ENCODE measurements around the gene METRNL.
"Not testable (repeated sequence)": the region's sequence is repeated elsewhere in the genome, so short reads cannot be mapped to it uniquely, and the experiment has no call there.

The METRNL gene

DNA sequence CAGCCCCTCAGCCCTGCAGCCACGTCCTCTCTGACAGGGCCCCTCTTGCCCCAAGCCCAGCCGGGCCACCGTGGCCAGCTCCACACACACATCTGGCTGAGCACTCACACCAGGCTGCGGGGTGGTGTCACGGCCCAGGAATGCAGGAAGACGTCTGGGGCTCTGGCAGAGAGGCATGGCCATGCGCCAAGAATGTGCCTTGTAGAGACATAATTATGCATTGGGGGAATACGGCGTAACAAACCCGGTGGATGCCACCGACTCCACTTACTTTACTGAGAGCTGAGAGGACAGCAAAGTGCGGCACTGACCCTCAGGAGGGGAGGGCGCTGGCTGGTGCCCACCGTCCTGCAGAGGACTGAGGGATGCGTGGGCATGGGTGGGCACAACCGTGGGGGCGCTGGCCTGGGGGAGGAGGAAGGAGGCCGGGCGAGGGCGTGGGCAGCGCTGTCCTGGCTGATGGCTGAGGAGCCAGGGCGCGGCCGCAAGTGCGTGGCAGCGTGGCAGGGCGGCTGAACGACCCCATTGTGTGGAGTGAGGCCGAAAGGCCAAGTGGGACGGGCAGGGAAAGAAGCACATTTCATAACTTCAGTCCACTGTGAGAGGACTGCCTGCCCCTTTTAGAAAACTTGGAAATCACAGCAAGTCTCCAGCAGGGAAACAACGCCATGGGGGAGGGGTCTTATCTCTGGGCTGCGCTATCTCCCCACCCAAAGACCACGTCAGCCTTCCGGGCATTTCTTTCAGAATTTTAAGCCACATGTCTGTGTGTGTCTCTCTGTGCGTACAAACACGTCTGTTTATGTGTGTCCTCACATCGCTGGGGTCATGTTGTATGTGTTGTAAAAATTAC lies 30.6 kb downstream of the METRNL start:
- no peak for DNase-seq

DNA sequence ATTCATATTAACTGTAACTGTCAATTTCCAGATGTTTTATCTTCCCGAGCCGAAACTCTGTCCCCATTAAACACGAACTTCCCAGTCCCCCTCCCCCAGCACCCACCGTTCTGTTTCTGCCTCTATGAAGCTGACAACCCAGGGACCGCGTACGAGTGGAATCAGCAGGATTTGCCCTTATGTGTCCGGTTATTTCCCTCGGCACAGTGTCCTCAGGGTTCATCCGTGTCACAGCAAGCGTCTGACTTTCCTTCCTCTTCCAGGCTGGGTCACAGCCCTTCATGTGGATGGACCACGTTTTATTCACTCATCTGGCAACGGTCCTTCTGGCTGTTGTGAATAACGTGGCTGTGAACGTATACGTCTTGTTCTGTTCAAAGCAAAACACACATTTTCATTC lies 31.3 kb downstream of the METRNL start:
- DNase-seq = no peak

DNA sequence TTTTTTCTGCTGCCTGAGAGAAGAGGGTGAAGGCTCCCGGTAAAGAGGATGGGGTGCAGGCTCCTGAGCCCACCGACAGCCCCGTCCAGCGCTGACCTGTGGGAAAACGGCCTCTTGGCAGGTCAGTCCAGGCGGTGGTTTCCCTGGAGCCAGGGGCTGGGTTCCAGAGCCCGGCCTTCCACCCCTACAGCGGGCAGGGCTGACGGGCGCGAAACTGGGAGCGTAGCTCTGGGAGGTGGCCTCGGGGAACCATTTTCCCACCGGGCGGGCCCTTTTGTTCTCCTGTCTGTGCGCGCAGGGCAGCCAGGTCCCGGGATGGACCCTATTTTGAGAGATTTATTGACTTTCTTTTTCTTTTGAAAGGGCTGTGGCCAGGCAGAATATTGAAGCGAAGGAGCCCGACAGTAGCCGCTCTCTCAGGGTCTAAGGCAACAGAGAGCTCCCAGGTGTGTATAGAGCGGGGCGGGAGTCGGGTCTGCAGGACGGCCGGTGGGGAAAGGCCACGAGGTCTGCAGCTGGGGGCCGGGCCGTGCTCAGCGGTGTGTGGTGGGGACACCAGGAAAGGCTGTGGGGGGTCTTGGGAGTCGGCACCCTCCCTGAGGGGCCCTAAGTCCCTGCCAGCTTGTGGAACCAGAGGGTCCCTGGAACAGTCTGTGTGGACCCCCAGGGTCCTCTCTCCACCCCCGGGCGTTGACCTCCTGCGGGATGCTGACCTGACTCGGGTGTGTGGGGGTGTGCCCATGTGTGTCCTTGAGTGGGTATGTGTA lies 32.3 kb downstream of the METRNL start:
- no peak for DNase-seq

DNA sequence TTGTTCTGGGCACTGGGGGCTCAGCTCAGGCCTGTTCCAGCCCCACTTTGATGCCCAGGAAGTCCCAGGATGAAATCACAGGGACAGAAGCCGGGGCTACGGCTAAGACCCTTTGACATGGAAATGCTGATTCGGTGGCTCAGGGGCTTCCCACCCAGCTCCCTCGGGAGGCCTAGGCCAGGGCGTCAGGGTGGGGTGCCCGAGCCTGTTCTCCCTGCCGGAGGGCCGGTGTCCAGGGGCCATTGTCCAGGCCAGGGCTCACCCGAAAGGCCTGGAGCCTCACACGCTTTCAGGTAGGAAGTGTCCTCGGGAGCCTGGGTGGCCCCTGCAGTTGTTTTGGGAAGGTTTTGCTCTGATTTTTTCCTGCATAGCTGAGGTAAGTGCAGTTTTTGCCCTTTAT lies 34.0 kb downstream of the METRNL start:
- DNase-seq = no peak

DNA sequence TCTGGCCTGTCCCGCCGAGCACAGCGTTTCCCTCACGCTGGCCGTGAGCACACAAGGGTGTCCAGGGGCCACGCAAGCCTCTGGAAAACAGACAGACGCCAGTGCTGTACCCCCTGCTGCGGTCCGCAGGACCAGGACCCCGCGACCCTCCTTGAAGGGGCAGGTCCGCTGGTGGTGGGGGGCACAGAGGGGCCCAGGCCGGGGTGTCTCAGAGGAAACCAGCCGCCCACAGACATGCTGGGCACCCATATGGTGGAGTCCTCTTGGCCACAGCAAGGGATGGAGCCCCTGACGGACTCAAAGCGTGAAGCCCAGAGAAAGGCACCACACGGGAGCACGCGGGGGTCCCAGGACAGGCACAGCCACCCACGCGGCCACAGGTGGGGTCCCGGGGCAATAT lies 34.4 kb downstream of the METRNL start:
- no peak for DNase-seq

DNA sequence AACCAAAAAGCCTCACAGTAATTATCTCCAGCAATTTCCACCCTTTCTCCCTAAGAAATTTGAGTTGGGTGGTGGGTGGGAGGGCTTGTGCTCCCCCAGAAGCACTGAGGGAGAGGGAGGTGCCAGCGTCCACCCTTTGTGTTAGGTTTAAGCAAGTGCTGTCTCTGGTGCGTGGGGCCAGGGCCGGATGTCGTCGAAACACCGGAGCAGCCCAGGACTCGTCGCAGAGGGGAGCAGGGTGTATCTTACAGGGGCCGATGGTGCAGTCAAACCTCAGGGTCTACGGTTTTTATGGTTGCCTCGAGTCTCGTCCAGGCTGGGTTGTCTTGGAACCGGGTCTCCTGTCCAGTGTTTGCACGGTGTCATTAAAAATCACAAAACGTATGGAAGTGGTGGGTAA lies 35.3 kb downstream of the METRNL start:
- DNase-seq = no peak

DNA sequence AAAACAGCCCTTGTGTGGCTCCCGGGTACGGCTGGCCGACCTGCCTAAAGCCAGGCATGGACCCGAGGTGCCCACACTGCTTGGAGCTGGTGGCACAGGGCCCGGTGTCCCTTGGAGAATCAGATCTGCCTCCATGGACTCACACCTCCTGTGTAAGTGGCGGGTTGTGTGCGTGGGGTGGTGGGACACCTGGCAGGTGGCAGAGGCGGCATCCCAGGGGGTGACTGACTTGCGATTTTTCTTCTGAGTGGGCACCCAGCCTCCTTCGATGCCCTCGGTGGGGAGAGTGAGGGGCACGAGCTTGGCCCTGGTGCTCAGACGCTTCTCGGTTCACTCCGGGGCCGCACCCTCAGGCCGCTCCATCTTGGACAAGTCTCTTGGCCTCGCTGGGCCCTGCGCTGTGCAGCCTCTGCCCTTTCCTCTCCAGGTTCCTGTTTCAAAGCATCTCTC lies 35.8 kb downstream of the METRNL start:
- DNase-seq = no peak

DNA sequence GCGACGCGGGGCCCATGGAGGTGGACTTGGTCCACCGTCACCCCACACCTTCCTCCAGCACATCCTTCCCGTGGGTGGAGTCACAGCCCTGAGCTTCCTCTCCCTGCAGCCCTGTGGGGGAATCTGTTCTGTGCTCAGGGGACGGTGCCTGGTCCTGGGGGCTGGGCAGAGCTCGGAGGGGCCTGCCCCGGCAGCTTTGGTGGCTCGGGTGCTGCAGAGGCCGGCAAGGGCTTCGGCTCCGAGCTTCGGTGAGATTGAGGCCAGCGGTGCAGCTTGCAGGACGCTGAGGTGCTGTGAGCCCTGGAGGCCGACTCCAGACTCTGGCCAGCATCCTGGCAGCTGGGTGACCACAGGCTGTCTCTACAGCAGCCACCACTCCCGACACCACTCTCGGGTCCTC lies 36.4 kb downstream of the METRNL start:
- no peak for DNase-seq

DNA sequence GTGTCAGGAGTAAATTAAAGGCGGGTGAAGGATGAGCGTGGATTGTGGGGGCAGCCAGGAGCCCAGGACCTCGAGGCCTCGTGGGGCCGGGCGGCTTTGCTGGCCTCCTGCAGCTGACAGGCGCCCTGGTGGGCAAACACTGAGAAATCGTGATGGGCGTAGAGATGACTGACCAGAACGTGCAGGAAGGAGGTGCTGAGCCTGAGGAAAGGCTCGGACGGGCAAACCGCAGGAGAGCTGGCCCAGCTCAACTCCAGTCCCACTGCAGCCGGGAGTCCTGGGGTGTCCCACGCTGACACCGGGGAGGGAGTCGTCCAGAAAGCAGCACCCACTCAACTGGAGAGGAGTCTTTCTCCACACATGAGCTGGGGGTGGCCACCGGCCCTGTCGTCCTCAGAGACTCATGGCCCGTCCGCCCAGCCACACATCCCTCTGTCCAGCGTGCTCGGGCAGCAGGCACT lies 36.9 kb downstream of the METRNL start:
- no peak for DNase-seq

DNA sequence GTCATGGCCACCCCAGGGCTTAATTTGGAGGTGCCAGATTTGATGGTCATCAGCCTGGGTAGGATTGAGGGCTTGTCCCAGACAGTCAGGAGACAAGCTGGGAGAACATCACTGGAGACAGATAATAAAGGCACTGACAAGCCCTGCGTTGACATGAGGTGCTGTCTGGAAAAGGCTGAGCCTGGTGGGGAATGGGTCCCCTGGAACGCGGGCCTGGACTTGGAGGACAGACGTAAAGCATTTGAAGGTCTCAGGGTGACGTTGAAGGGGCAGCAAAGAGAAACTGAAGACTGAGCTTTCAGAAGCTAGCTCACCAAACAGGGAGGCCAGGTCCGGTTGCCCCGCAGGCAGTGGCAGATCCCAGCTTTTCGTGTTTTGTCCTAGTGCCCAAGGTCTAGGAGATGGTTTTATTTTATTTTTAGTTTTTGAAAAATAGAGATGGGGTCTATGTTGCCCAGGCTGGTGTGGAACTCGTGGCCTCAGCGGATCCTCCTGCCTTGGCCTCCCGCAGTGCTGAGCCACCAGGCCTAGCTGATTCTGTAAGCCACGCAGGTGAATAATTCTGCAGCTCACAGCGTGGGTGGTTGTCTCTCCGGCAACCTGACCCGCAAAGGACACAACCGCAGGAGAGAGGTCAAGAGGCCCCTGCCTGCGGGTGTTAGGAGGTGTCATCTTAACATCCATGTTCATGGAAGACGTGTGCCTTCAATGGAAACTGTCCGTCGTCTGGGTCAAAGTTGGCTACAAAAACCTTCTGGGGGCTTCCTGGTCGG lies 37.6 kb downstream of the METRNL start:
- DNase-seq = no peak

DNA sequence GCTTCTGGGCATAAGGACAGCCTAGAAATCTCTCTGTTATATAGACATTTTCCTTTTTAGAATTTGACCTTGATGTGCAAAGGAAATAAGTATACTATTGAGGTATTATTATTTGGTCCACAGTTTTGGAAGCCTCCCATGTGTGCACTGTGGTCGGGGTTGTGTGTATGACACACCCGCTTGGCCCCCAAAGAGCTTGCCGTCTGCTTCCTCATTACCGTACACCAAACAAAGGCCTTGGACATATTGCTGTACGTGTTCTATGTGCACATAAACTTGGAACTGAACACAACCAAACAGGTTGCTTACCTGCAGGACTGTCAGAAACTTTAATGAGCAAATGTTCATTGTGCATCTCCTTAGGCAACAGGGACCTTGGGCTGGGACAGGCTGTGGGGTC lies 38.2 kb downstream of the METRNL start:
- no peak for DNase-seq

DNA sequence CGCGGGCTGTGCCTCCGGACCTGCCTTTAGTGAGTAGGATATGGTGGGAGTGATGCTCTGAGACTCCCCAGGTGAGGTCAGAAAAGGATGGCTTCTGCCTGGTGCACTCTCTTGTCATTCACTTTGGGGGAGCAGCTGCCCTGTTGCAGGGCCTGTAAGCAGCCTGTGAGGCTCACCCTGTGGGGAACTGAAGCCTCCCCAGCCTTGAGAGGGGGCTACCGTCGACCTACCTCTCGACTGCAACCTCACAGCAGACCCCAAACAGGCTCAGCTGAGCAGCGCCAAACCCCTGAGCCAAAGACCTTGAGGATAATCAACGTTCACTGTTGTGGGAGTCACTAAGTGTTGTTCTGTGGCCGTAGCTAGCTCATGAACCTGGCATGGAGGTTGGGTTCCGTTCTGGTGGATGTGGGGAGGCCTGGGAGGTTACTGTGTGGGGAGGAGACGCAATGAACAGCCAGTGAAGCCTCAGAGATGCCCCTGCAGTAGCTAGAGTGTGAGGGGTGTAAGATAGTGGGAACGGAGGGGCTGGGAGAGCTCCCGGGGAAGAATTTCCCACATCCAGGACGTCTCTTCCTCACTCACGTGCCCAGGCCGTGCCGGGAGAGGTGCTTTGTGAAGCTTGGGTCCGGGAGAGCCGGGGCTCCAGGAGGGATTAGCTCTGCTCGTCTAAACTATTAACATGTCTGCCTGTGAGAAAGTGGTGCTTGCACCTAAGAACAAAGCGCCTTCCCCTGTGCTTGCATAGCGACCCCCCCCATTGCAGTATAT lies 38.8 kb downstream of the METRNL start:
- DNase-seq = no peak

DNA sequence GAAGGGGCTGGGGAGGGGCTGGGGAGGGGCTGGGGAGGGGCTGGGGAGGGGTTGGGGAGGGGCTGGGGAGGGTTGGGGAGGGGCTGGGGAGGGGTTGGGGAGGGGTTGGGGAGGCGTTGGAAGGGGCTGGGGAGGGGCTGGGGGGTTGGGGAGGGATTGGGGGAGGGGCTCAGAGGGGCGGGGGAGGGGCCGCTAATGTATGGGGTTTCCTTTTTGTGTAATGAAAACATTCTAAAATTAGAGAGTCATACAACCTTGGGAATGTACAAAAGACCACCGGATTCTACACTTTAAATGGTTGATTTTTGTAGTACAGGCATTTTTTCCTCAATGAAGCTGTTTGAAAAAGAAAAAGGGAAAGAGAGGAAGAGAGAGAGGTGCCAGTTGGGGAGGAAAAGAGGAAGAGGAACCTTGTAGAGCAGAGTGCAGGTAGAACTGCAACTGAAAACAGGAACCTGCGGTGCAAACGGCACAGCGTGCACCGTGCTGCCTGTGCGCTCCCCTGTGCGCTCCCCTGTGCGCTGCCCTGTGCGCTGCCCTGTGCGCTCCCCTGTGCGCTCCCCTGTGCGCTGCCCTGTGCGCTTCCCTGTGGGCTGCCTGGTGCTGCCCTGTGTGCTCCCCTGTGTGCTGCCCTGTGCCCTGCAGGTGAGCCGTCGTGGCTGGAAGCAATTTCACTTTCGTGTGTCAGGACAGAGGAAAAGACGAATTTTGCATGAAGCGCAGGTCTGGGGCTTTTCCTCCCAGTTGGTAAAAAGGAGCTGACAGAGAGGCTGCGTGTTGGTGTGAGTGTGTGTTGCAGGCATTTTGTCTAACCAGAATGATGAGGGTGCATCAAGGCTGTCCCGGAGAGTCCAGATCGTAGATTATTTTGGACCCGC lies 40.8 kb downstream of the METRNL start:
- DNase-seq = no peak

DNA sequence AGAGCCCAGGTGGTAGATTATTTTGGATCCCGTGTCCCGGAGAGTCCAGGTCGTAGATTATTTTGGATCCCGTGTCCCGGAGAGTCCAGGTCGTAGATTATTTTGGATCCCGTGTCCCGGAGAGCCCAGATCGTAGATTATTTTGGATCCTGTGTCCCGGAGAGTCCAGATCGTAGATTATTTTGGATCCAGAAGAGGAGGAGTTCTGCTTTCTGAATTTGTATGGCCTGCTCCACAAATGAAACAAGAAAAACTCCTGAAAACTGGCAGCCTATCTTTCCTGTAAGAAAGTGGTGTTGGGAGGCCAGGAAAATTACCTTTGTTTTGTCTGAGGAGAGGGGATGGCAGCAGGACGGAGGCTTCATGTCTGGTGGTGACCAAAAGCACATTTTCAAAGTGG lies 42.1 kb downstream of the METRNL start:
- not testable (repeated sequence) for DNase-seq

DNA sequence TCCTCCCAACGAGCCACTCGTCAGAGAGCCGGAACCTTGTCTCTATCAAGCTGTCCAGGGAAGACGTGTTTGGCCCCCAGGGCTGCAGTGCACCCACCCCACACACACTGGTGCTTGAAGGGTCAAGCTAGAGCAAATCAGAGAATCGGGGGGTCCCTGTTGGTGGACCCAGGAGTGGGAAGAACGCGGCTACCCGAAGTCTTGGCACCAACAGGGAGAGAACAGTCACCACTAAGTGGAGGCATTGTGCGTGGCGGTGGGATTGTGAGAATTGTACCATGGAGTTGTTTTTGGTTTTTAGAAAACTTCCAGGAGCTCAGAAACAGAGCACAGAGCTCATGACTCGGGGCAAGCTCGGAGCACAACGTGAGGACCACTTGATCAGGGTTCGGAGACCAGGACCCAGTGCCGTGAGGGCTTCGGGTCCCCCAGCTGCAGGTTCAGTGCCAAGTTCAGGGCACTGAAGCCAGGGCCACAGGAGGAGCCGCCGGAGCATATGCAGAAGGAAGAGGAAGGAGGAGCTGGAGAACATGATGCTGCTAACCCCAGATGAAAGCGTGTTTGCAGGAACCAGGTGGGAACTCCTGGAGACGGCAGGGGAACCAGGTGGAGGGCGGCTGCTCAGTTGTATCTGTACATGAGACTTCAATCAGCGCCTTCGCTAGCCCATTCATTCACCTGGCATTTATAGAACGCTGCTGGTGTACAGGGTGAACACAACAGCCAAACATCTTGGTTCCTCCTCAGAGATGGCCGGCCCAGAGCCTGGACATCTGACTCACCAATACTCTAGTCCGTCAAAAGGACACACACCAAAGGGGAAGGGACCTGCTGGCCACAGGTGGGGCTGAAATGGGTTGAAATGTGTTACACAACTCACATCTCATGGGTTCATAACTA lies 42.8 kb downstream of the METRNL start:
- DNase-seq = no peak

DNA sequence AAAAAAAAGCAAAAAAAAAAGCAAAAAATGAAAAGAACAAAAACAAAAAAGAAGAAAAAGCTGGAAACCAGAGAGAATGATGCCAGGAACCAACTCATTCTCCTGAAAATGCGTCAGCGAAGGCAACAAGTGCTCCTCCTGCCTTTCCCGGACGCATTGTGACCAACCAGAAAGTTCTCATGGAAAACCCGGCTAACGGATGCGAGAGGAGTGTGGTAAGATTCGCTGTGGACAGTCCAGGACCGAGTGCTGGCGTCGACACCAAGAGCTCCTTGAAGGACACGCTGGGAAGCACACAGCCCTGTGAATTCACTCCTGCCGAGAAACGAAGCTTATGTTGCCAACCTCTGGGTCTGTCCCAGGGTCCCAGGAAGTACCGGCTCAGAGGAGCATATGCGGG lies 43.4 kb downstream of the METRNL start:
- no peak for DNase-seq

DNA sequence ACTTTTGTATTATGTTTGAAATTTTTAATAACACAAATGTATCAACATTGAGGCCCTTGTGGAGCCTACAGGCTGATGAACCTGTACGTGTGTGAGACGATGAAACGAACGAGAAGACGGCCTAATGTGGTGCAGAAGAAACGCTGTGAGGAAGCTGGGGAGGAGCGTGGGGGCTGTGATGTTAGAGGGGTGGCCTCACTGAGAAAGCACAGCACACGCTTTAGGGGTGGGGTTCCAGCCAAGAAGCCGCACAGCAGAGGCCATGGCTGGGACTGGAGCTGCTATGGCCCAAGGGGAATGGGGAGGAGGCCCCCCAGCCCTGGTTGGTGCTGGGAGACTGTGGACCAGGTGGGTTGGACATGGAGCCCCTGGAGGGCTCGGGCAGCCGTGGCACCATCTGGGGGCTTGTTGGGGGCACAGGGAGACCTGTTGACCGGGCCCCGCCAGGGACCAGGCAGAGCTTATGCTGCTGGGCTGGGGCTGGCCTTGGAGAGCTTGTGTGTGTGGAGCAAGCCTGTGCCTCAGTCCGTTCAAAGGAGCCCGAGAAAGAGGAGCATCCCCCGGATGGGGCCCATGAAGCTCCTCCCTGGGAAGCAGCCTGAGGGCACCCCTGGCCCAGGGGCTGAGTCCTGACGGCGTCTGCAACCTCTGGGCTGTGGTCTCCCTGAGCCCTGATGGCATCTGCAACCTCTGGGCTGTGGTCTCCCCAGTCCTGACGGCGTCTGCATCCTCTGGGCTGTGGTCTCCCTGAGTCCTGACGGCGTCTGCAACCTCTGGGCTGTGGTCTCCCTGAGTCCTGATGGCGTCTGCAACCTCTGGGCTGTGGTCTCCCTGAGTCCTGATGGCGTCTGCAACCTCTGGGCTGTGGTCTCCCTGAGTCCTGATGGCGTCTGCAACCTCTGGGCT lies 44.7 kb downstream of the METRNL start:
- no peak for DNase-seq

DNA sequence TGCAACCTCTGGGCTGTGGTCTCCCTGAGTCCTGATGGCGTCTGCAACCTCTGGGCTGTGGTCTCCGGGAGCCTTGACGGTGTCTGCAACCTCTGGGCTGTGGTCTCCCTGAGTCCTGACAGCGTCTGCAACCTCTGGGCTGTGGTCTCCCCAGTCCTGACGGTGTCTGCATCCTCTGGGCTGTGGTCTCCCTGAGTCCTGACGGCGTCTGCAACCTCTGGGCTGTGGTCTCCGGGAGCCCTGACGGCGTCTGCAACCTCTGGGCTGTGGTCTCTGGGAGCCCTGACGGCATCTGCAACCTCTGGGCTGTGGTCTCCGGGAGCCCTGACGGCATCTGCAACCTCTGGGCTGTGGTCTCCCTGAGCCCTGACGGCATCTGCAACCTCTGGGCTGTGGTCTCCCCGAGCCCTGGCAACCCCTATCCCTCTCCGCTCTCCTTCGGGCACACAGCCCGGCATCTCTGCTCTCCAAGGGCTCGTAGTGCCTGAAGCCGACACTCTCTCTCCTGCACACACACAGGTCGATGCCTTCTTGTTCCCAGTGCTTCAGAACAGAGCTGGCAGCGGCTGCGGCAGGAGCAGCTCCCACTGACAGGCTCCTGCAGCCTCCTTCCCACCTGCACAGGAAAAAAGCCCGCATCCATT lies 45.6 kb downstream of the METRNL start:
- peak; percentile 33 for DNase-seq

Data from activated gamma-delta T cell treated with Interleukin-2 at 50 U/mL for 16 hours (primary cell).